Pancreas (tissue), 10 donors: ENCODE data around the gene AHR. TPM values are rescaled to one million over a fixed set of nuclear protein-coding genes. Genes with fewer than 3 reads are reported as not detected.

Experiments
- ATAC-seq, 4 donors: fragments of 200-7000 bp; cut with Tn5 transposase; one replicate each; pipeline versions ENCODE4 v1.8.0 to v1.9.1; 2020; ENCODE audit warnings: mild to moderate bottlenecking in 4 of 4, moderate library complexity in 4 of 4
- DNase-seq, 6 donors: peaks; one replicate each; pipeline ENCODE4 v3.0.0-alpha.2; 2020
- FAIRE-seq: peaks from 2 replicates; lab custom pipeline; 2012; peaks lifted over from hg19 to GRCh38; lab: Jason Lieb, UNC
- H3K27ac ChIP-seq, 4 donors: fragments of 200-600 bp; sonication (generic); 1 replicate in 3 of 4; 2 replicates in 1 of 4; pipeline versions ENCODE4 v1.5.0 to v1.8.0; 2020
- H3K27me3 ChIP-seq, 4 donors: fragments of 200-600 bp; one replicate each; pipeline ENCODE4 v1.8.0; 2021
- H3K36me3 ChIP-seq, 3 donors: fragments of 200-600 bp; sonication (generic) in 1 of 3; one replicate each; pipeline versions ENCODE4 v1.5.0 to v1.8.0; 2020 to 2021
- H3K4me1 ChIP-seq, 3 donors: fragments of 200-600 bp; one replicate each; pipeline ENCODE4 v1.8.0; 2021
- H3K4me3 ChIP-seq, 4 donors: fragments of 200-600 bp; sonication (generic) in 2 of 4; one replicate each; pipeline versions ENCODE4 v1.5.0 to v1.8.0; 2020 to 2021
- H3K9me3 ChIP-seq, 4 donors: fragments of 200-600 bp; one replicate each; pipeline ENCODE4 v1.8.0; 2021
- WGBS, 2 donors: extraction: QIAGEN DNeasy Blood & Tissue Kit; methylation state at CpG; one replicate each; pipeline ENCODE4 v1.1.7; 2013; 5-methylcytosine and 5-hydroxymethylcytosine counted together
- intact Hi-C, 3 donors: fragments of 100-400 bp; cut with DNase I; formaldehyde crosslinking; loops; one replicate each; pipeline versions ENCODE4 v1.11.1 to v1.14.2; 2022
- polyA plus RNA-seq, 2 donors: library from polyadenylated mRNA; stranded (reverse); fragments of 200-250 nt; gene quantifications; one replicate each; pipeline ENCODE4 v1.2.3, GENCODE V29; 2013
- total RNA-seq, 6 donors: library from RNA; stranded (reverse); fragmentation: NEBNext Ultra II Directional in 4 of 6; extraction: Animal tissue kit (Norgen Biotek cat#: 25700) in 4 of 6; gene quantifications; one replicate each; pipeline versions ENCODE4 v1.2.1 to v1.2.4, GENCODE V29; 2021 to 2023
- TF ChIP-seq, protein P1 (sequence below), 4 donors: fragments of 200-600 bp; sonication (generic) in 3 of 4; IDR thresholded peaks; one replicate each; pipeline versions ENCODE4 v1.5.0 to v1.8.0; 2021; ENCODE audit warnings: antibody characterized with exemption in 4 of 4
- donor health status: healthy with polysubstance abuse.
- donor health status: DM: no; HTN: no; CAD: no; lungs with moderate emphysema.
- donor health status: DM: no; HTN: no; CAD: no.
- donor health status: control.
- donor health status: control.
- donor health status: Bipolar disorder and iron deficiency.
- donor health status: DM: yes; HTN: yes; CAD: no.
- donor health status: DM: no; HTN: no; CAD: no.
- donor health status: DM: no; HTN: no; CAD: no.
- donor health status: DM: yes; HTN: yes; CAD: no.

Gene AHR
- total and polyA plus RNA-seq, 8 donors, result 3.2 to 31.8 (median 8.4) TPM

DNA sequence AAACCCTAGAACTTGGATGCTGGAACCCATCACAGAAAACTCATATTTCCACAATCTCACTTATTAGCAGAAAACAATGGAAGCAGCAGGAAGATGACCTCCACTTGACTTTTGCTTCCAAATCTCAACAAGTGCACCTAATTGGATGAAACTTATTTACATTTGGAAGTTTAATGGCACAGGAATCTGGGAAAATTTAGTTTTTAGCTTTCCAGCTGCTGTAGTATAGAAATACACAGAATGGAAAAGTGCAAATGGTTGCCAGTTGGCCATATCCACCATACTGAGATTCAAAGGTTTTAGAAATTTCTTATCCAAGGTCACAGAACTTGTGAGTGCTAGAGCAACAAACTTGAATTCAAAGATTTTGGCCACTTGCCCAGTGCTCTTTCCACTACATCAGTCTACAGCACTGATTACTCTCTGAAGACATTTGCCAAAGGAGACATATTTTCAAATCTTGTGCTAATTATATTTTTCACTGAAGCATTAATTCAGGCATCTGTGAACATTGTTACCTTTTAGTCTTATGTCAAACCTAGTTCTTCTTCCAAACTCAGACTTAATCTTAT lies 9.3 kb upstream of the AHR start:
- DNase-seq (peak in 2 of 6 donors; percentile 9 to 71), FAIRE-seq (no peak), ATAC-seq (peak; percentile 68 to 88 (median 78))
- Histone ChIP-seq H3K36me3 (no peaks in the 10 kb centered on the region), H3K9me3 (no peaks in the 10 kb centered on the region), H3K4me1 (no peaks in the 10 kb centered on the region), H3K27ac (no peak overlapping the region), H3K27me3 (no peaks in the 10 kb centered on the region), H3K4me3 (no peak overlapping the region)
- intact Hi-C loops, result no loop called here
- TF ChIP-seq, protein P1, sequence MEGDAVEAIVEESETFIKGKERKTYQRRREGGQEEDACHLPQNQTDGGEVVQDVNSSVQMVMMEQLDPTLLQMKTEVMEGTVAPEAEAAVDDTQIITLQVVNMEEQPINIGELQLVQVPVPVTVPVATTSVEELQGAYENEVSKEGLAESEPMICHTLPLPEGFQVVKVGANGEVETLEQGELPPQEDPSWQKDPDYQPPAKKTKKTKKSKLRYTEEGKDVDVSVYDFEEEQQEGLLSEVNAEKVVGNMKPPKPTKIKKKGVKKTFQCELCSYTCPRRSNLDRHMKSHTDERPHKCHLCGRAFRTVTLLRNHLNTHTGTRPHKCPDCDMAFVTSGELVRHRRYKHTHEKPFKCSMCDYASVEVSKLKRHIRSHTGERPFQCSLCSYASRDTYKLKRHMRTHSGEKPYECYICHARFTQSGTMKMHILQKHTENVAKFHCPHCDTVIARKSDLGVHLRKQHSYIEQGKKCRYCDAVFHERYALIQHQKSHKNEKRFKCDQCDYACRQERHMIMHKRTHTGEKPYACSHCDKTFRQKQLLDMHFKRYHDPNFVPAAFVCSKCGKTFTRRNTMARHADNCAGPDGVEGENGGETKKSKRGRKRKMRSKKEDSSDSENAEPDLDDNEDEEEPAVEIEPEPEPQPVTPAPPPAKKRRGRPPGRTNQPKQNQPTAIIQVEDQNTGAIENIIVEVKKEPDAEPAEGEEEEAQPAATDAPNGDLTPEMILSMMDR (IDR thresholded peaks at IDR 0.05), result no peak

DNA sequence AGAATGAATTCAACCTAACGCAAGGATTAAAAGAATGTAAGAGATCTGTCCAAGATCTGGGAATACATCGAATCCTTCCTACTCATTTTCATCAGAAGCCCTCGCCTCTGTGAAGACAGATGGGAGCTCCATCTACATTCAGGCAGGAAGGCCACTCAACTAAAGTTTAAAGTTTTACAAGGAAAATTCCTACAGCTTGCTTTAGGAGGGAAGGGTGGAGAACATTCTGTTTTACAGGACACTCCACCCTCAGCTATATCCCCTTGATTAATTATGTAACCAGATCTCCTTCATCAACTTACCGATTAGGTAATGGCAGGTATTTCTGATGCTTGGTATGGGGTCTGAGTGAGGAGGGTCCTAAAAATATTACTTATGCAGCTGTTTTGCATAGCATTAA lies 5.6 kb upstream of the AHR start:
- no peaks in the 10 kb centered on the region for H3K9me3 ChIP-seq
- FAIRE-seq, result no peak
- TF ChIP-seq, protein P1 (IDR thresholded peaks at IDR 0.05), result no peak
- H3K36me3 ChIP-seq, result no peaks in the 10 kb centered on the region
- no peaks in the 10 kb centered on the region for H3K27me3 ChIP-seq
- intact Hi-C loops, result no loop called here
- WGBS, 2 donors, result 87 to 94% methylated on average over 4 of the region's 4 CpGs
- H3K4me3 ChIP-seq, result no peak overlapping the region
- no peak for ATAC-seq
- DNase-seq, result no peak
- H3K4me1 ChIP-seq, result no peaks in the 10 kb centered on the region
- H3K27ac ChIP-seq, result no peak overlapping the region

DNA sequence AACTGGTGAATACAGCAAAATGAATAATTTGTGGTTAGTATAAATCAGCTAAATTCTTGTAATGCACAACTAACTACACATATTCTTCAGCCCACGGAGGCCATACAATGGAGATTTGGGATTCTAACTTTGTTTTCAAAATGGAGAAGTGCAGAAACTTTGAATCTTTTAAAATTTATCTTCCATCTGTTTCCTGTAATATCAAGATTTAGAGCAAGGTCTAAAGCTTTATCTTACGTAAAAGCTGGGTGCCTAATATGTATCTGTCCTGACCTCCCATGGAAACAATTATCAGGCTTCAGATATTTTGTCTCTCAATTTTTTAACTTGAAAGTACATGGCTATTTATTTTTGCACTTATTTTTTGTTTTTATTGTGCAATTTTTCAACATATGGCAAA lies 5.0 kb upstream of the AHR start:
- ATAC-seq, result no peak
- H3K4me1 ChIP-seq, result peaks cover 0 to 3% (median 0%) of the 10 kb centered on the region in 3 donors
- no peak overlapping the region for H3K27ac ChIP-seq
- H3K9me3 ChIP-seq, result no peaks in the 10 kb centered on the region
- no peaks in the 10 kb centered on the region for H3K27me3 ChIP-seq
- 83 to 88% methylated on average over 2 of the region's 2 CpGs for WGBS, 2 donors
- no peak for FAIRE-seq
- intact Hi-C loops, result no loop called here
- no peak for DNase-seq
- H3K36me3 ChIP-seq, result no peaks in the 10 kb centered on the region
- TF ChIP-seq, protein P1 (IDR thresholded peaks at IDR 0.05), result no peak
- H3K4me3 ChIP-seq, result no peak overlapping the region

DNA sequence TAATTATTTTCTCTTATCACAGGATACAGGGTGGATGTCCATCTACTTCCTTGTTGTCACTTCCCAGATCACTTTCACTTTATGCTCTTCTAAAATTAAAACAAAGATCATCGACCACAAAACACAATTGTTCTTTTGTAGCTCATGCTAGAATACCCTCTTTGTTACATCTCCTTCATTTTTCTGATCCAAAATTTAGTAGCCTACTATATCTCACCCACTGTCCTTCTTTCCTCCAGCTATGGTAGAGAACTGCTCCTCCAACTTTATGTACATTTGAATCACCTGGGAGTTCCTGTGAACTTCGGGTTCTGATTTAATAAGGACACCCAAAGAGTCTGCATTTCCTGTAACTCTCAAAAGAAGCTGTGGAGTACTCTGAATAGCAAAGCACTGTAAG lies 1.2 kb upstream of the AHR start:
- Histone ChIP-seq H3K36me3 (no peaks in the 10 kb centered on the region), H3K4me1 (peaks cover 0 to 20% (median 10%) of the 10 kb centered on the region in 3 donors), H3K27ac (peak overlapping the region in 2 of 4 donors; percentile 70 to 91), H3K9me3 (no peaks in the 10 kb centered on the region), H3K4me3 (no peak overlapping the region), H3K27me3 (no peaks in the 10 kb centered on the region)
- DNase-seq (no peak), FAIRE-seq (no peak), ATAC-seq (no peak)
- intact Hi-C loops, result no loop called here
- TF ChIP-seq, protein P1 (IDR thresholded peaks at IDR 0.05), result no peak
- WGBS, 2 donors, result 54 to 59% methylated on average over 2 of the region's 2 CpGs

DNA sequence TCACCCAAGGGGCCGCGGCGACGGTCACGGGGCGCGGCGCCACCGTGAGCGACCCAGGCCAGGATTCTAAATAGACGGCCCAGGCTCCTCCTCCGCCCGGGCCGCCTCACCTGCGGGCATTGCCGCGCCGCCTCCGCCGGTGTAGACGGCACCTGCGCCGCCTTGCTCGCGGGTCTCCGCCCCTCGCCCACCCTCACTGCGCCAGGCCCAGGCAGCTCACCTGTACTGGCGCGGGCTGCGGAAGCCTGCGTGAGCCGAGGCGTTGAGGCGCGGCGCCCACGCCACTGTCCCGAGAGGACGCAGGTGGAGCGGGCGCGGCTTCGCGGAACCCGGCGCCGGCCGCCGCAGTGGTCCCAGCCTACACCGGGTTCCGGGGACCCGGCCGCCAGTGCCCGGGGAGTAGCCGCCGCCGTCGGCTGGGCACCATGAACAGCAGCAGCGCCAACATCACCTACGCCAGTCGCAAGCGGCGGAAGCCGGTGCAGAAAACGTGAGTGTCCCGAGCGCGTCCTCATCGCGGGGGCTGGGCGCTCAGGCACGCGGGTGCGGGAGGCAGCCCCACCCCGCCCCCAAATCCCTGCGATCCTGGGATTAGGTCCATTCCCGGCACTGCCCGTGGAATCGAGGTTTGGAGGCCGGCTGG lies 509 bp downstream of the AHR start:
- Histone ChIP-seq H3K4me1 (peaks cover 0 to 22% (median 16%) of the 10 kb centered on the region in 3 donors), H3K9me3 (no peaks in the 10 kb centered on the region), H3K27ac (peak overlapping the region; percentile 90 to 96 (median 92)), H3K27me3 (no peaks in the 10 kb centered on the region), H3K4me3 (peak overlapping the region; percentile 66 to 95 (median 86)), H3K36me3 (no peaks in the 10 kb centered on the region)
- no peak for FAIRE-seq
- peak; percentile 38 to 86 (median 64) for DNase-seq
- TF ChIP-seq, protein P1 (IDR thresholded peaks at IDR 0.05), result no peak
- whole genome bisulfite sequencing, 2 donors, result 0 to 1% methylated on average over 79 to 81 of the region's 81 CpGs
- peak; percentile 71 to 79 (median 74) for ATAC-seq
- intact Hi-C loops, result no loop called here
